NCI-H2029 treated with DMSO at 0.1 percent for 48 hours (cell line): Measurements from ENCODE around the gene MLNR.

Source experiments
- DNase-seq: peaks from one replicate; lab custom pipeline; 2025; lab: John Stamatoyannopoulos, UW

The MLNR gene

DNA sequence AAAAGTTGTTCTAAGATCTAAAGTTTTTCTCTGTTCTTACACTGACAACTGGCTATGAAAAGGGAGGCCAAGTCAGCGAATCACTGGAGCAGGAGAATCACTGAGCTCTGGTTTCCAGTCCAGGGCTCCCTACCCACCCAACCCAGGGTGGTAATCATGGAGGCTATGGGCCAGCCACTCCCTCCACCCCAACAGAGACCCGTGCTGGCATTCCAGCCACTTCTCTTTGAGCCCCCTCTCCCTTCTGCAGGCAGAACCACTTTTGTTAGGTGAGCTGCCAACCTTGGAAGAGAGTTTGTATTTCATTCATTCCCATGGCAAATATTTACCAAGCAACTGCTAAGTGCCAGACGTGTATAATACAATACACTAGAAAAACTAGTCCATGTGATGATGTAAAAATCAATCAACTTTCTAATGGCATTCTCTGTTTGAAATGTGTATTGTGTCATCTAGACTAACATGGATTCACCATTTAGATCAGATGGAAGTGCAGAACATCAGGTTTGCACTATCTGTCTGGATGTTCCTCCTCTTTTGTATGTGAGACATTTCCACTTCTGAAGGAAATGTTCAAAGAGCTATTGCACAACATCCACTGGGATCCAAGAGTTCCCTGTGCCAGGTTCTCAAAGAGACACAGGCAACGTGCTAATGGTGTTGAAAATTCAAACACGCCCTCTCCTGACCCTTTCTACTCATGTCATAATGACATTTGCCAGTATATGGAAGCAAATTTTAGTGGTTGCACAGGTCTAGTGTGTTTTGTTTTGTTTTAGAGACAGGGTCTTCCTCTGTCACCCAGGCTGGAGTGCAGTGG is 5.3 kb downstream of the MLNR start:
- DNase-seq, result no peak

- DNase-seq, result no peak
These were observed 6.5 kb downstream of the MLNR start for GRCh38 chr13:49226613-49227012.

- no peak for DNase-seq
These were observed 14.6 kb downstream of the MLNR start for GRCh38 chr13:49234741-49235140.

DNA sequence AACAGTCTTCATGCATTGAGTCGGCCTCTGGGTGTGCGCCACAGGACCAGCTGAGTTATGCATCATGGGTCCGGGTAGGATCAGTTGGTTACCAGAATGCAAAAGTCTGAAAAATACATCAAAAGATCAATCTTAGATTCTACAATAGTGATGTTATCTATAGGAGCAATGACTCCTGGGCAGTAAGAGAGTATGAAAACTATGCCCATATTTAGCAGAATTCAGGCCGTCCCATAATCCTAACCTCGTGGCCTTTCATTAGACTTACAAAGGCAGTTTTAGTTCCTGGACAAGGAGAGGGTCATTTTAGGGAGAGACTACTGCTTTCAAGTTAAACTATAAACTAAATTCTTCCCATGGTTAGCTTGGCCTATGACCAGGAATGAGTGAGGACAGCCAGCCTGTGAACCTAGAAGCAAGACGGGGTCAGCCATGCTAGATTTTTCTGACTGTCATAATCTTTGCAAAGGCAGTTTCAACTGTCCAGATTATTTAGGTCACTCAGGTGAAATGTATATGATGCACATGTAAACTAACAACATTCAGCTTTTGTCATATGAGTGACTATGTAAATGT is 15.8 kb downstream of the MLNR start:
- no peak for DNase-seq

DNA sequence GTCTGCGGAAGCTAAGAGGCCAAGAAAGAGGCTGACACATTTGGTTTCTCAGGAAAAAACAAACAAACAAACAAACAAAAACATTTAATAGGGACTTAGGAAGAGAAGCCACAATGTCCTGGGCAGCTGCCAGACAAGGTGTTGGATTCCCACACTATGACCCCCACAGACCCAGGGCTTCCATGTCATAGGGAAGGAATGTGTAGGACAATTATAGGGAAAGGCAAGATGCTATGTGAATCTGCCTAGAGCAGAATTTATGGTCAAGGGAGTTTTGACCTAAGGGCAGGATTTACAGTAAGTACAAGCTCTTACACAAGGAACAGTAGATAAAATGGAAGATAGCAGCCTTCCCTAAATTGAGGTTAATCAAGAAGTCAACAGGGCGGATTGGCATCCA is 18.5 kb downstream of the MLNR start:
- no peak for DNase-seq

DNA sequence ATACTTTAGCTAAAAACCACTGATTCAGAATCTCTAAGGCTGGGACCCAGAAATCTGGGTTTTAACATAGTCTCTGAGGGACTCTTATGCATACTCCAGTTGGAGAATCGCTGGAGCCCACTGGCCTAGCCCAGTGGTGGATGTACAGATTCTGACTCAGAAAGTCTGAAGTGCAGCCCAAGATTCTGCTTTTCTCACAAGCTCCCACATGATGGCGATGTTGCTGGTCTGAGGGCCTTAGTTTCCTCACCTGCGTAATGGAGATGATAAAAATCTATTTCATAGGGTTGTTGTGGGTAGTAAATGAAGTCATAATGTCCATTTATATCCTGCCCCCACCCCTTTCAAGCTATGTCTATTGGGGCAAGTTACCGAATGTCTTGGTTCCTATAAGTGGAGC is 19.9 kb downstream of the MLNR start:
- DNase-seq, result no peak

DNA sequence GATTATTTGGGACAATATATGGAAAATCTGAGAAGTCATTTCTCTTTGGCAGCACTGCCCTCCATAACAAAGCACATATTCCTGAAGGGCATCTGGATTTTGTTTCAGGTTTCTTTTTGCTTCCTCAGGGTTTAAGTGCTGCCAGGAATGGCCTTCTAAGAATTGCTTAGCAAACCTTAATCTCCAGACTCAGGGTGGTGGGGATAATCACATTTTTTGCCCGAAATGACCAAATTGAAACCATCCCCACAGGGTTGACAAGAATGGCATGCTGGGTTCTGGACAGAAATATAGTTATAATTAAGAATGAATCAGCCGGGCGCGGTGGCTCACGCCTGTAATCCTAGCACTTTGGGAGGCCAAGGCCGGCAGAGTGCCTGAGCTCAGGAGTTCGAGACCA is 21.2 kb downstream of the MLNR start:
- DNase-seq, result no peak

DNA sequence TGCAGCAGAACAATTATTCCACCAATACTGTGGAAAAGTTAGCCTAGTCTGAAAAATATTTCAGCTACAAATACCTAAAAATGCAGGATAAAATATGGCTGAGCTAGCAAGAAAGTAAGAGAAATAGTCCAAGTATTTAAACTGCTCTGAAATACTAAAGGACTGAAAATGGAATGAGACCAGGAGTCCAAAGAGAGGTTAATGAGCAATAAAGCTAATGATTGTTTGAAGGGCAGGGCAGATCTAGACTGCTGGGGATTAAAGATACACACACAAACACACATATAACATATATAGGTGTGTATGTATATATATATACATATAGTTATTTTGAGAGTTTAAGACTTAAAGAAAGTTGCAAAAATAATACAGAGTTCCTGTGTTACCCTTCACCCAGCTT is 25.0 kb downstream of the MLNR start:
- no peak for DNase-seq

- no peak for DNase-seq
These were observed 26.9 kb downstream of the MLNR start for GRCh38 chr13:49246850-49247642.

GRCh38 chr13:49247643-49248621 is 27.8 kb downstream of the MLNR start, which contains the start of gene CDADC1:
TSS of gene CDADC1 (plus strand) at chr13:49247925. CDS start at chr13:49248038, 113 bp downstream.
- peak; percentile 18 for DNase-seq

- DNase-seq, result no peak
These were observed 28.5 kb downstream of the MLNR start for GRCh38 chr13:49248622-49249002.

- no peak for DNase-seq
These were observed 31.2 kb downstream of the MLNR start for GRCh38 chr13:49251326-49251725.

DNA sequence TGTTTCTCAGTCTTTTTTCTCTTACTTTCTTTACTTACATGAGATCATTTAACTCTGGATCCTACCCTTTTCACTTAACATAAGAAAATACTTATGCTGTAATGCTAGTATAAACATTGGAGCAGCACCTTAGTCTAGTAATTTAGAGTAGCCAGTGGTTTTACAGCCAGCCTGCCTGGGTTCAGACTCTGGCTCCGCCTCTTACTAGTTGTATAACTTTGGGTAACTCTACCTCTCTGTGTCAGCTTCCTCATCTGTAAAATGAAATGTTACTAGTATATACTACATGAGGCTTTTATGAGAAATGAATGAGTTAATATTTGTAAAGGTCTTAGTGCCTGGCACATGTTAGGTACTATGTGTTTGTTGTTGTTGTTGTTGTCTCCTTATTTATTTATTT is 33.2 kb downstream of the MLNR start:
- no peak for DNase-seq

DNA sequence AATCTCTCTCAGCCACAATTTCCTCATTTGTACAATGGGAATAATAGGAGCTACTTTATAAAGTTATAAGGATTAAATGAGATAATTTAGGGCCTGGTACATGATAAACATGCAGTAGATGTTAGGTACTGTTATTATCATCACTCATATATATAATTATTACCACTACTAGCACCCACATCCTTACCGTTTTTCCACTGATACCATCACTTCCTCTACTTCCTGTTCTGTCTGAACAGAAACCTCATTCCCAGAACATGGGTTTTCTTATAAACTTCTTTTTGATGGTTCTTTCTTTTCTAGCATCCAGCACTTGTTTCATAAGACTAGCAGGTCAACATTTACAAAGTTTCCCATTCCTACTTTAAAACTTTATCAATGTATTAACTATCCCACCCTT is 33.9 kb downstream of the MLNR start:
- DNase-seq, result no peak

DNA sequence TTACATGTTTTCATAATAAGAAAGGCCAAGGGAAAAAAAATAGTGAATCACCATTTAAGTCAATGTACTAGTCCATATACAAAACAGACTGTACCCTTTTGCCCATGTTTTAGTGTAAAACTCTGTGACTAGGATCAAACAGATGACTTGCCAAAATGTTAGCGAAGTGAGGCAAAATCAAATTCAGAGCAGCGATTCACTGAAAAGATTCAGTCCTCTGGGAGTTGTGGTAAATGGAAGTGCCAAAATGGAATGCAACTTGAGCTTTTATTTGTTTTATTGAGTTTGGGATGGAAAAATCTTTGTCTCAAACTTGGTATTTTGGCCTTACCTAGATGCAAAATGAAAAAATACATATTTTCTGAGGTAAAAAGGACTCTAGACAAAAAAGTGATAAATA is 36.7 kb downstream of the MLNR start:
- no peak for DNase-seq

DNA sequence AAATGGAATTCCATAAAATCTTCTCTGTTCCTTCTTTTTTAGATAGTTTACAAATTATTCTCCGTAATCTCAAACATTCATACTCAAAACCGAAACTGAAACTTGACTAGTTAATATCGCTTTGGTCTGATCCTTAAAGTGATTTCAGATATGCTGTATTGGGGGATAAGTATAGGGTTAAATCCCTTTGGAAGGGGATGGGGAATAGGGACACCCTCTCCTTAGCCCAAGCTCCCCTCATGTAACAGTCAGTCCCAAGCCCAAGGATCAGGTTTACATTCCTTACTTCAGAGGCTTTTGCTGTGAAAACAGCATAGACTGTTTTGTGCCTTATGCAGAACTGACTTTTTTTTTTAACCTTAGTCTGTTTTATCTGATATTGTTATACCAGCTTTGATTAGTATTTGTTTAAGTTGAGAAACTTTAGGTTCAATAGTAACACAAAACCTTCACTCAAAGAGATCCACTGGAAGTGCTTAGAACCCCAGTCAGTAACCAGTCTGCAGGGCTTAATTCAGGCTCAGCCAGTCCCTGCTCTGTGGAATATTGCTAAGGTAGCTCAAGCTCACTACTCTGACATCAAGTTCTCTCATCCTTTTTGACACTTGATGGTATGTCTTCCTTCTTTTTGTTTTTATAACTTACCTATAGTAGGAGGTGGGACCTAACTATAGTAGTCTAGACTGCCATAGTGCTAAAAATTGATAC is 38.1 kb downstream of the MLNR start:
- DNase-seq, result no peak

DNA sequence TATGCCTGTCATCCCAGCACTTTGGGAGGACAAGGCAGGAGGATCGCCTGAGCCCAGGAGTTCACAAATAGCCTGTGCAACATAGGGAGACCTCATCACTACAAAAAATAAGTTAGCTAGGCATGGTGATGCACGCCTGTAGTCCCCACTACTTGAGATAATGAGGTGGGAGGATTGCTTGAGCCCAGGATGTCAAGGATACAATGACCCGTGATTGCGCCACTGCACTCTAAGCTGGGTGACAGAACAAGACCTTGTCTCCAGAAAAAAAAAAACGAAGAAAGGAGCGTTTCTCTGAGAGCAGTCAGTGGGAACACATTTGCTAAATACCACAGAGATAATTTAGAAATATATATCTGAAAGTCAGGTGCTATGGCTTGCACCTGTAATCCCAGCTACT is 39.4 kb downstream of the MLNR start:
- DNase-seq, result no peak

GRCh38 chr13:49262634-49263033 is 42.5 kb downstream of the MLNR start:
- no peak for DNase-seq

DNA sequence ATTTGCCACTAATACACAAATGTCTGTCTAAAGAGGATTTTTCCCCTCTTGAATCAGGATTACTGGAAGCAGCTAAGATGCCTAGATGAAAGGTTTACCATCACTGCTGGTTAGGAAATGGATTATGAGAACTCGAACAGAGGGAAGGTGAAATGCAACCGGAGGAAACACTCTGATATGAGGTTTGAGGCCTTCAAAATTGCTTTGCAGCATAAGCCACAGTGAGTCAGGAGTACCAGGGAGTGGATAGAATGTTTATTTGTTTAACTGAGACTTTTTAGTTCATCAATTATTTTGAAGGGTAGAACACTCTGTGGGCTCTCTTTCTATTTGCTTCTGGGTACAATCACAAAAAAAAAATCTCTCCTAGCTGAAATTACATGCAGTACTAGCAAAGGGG is 45.7 kb downstream of the MLNR start:
- DNase-seq, result no peak

DNA sequence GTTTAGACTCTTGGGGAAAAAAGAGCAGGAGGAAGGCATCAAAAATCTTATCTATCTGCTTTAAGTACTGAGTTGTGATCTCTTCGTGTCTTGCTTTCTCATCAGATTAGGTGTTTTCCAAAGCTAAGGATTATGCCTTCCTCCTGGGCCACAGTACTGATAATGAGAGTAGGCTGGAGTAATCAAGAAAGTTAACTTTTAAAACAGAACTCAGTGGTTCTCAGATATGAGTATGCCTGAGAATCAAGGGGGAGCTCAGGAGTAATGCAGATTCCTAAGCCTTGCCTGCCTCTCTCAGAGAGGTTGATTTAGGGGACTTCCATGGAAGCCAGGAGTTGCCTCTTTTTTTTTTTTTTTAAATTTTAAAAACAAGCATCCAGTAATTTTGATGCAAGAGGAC is 51.1 kb downstream of the MLNR start:
- no peak for DNase-seq
